Type B pancreatic cell (in vitro differentiated cells): ENCODE results near the gene SVBP. TPM values are rescaled to one million over a fixed set of nuclear protein-coding genes. Genes with fewer than 3 reads are reported as not detected.

Experiments
- DNase-seq: peaks from one replicate; pipeline ENCODE4 v3.0.0; 2021; ENCODE audit warnings: mixed read lengths; ENCODE audit not compliant: unreplicated experiment; ENCODE audit errors: extremely low spot score
- H3K27ac Mint-ChIP-seq: 2 replicates; pipeline ENCODE4 v1.8.0; 2021; ENCODE audit warnings: mild to moderate bottlenecking, mixed read lengths
- H3K27me3 Mint-ChIP-seq: 2 replicates; pipeline ENCODE4 v1.8.0; 2021; ENCODE audit warnings: mixed read lengths
- H3K36me3 Mint-ChIP-seq: 2 replicates; pipeline ENCODE4 v1.8.0; 2021; ENCODE audit warnings: mixed read lengths
- H3K4me1 Mint-ChIP-seq: one replicate; pipeline ENCODE4 v1.8.0; 2021; ENCODE audit warnings: mixed read lengths; ENCODE audit not compliant: unreplicated experiment
- H3K4me3 Mint-ChIP-seq: 2 replicates; pipeline ENCODE4 v1.8.0; 2021; ENCODE audit warnings: mild to moderate bottlenecking, mixed read lengths
- H3K9me3 Mint-ChIP-seq: 2 replicates; pipeline ENCODE4 v1.8.0; 2021; ENCODE audit warnings: mixed read lengths
- CTCF ChIP-seq: fragments of 200-600 bp; sonication (generic); conservative IDR thresholded peaks from 2 replicates; pipeline ENCODE4 v1.5.0; 2021; ENCODE audit warnings: antibody characterized with exemption, mild to moderate bottlenecking
- total RNA-seq: library from RNA; stranded (reverse); gene quantifications from 2 replicates; pipeline ENCODE4 v1.2.1, GENCODE V29; 2021; ENCODE audit warnings: low replicate concordance

The SVBP gene
- total RNA-seq, 1 donor from 2014 or later, result 42.9 TPM

- DNase-seq, result no peak
- peaks cover 8% of the 10 kb centered on the region for H3K4me1 Mint-ChIP-seq
- H3K27me3 Mint-ChIP-seq, result no peaks in the 10 kb centered on the region
- H3K4me3 Mint-ChIP-seq, result no peak overlapping the region
- H3K9me3 Mint-ChIP-seq, result no peaks in the 10 kb centered on the region
- no peak overlapping the region for H3K27ac Mint-ChIP-seq
- peaks cover 26% of the 10 kb centered on the region for H3K36me3 Mint-ChIP-seq
- no peak for TF ChIP-seq CTCF
Observed at GRCh38 chr1:42773420-42773819, 43.8 kb downstream of the SVBP start.

- H3K27ac Mint-ChIP-seq, result no peak overlapping the region
- peaks cover 16% of the 10 kb centered on the region for H3K4me1 Mint-ChIP-seq
- DNase-seq, result no peak
- H3K9me3 Mint-ChIP-seq, result no peaks in the 10 kb centered on the region
- peaks cover 3% of the 10 kb centered on the region for H3K36me3 Mint-ChIP-seq
- no peaks in the 10 kb centered on the region for H3K27me3 Mint-ChIP-seq
- H3K4me3 Mint-ChIP-seq, result peak overlapping the region; percentile 8
- TF ChIP-seq CTCF, result no peak
Observed at GRCh38 chr1:42769811-42770210, 47.4 kb downstream of the SVBP start.

GRCh38 chr1:42768172-42768571 lies 49.0 kb downstream of the SVBP start:
- Mint-ChIP-seq H3K4me3 (no peak overlapping the region), H3K27me3 (no peaks in the 10 kb centered on the region), H3K27ac (peak overlapping the region; percentile 90), H3K4me1 (peaks cover 16% of the 10 kb centered on the region), H3K36me3 (no peaks in the 10 kb centered on the region), H3K9me3 (no peaks in the 10 kb centered on the region)
- no peak for TF ChIP-seq CTCF
- DNase-seq, result no peak

GRCh38 chr1:42767510-42768000 lies 49.6 kb downstream of the SVBP start:
- H3K36me3 Mint-ChIP-seq, result no peaks in the 10 kb centered on the region
- TF ChIP-seq CTCF, result no peak
- no peaks in the 10 kb centered on the region for H3K9me3 Mint-ChIP-seq
- no peaks in the 10 kb centered on the region for H3K27me3 Mint-ChIP-seq
- peak overlapping the region; percentile 90 for H3K27ac Mint-ChIP-seq
- peaks cover 16% of the 10 kb centered on the region for H3K4me1 Mint-ChIP-seq
- DNase-seq, result no peak
- H3K4me3 Mint-ChIP-seq, result no peak overlapping the region

- Mint-ChIP-seq H3K4me1 (peaks cover 16% of the 10 kb centered on the region), H3K27me3 (no peaks in the 10 kb centered on the region), H3K36me3 (no peaks in the 10 kb centered on the region), H3K9me3 (no peaks in the 10 kb centered on the region), H3K27ac (peak within 1 kb of the TSS; percentile 90), H3K4me3 (no peak within 1 kb of the TSS)
- peak; percentile 100 for DNase-seq
- TF ChIP-seq CTCF, result no peak
Observed at GRCh38 chr1:42766741-42767509, 50.3 kb downstream of the SVBP start, which contains the start of the genes C1orf50 and P3H1. Gene C1orf50, plus strand, starts transcription at chr1:42767249. Its CDS starts 63 bp downstream, at chr1:42767312. Gene P3H1, minus strand, starts transcription at chr1:42767028. Its CDS starts 57 bp downstream, at chr1:42766971.
